CD4-positive, alpha-beta T cell treated with Interleukin-21 for 1 hour (primary cell): ENCODE data around the gene CARD9.

ENCODE experiments used
- DNase-seq: peaks from one replicate; pipeline ENCODE4 v3.0.0-alpha.2; 2020

The CARD9 gene

DNA sequence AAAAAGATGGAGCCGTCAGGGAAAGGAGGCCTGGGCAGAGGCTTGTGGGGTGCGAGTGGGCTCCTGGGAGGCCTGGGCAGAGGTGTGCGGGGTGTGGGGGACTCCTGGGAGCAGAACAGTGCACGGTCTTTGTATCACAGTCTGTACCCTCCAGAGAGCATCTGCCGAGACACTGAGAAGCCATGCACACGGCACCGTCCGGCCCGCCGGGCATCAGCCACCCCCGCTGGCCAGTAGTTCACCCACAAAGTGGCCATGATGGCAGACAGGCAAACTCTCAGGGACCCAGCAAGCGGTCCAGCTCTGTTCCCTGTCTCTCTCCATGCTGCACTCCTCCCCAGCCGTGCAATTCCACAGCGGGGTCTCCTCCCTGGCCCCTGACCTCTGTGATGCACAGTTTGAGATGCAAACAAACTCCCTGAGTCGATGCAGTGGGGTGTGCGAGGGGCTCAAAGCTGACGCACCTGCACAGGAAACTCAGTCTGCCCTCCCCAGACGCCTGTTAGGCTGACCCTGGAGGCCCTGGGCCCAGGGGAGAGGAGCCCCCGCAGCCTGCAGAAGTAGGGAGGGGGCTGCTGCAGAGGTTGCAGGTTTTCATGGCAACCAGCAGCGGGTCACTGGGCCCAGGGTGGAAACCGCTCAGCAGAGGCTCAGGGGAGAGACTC, 55.2 kb downstream of the CARD9 start:
- DNase-seq, result no peak

DNA sequence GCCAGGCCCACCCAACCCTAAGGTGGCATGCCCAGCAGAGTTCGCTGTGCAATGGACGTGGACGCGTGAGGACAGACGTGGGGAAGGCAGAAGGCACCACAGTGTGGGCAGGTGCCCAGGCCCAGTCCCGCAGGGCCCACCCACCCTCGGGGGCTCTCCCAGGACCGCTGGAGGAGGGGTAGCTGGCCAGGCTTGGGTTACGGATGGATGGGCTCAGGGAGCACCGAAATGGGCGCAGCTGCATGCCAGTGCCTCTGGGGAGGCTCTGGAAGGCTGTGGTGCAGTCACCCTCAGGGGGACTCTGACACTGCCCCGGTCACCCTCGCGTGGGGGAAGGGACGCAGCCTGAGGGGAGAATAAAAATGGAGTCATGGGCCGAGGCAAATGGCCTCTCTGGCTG, 55.8 kb downstream of the CARD9 start:
- DNase-seq, result no peak

DNA sequence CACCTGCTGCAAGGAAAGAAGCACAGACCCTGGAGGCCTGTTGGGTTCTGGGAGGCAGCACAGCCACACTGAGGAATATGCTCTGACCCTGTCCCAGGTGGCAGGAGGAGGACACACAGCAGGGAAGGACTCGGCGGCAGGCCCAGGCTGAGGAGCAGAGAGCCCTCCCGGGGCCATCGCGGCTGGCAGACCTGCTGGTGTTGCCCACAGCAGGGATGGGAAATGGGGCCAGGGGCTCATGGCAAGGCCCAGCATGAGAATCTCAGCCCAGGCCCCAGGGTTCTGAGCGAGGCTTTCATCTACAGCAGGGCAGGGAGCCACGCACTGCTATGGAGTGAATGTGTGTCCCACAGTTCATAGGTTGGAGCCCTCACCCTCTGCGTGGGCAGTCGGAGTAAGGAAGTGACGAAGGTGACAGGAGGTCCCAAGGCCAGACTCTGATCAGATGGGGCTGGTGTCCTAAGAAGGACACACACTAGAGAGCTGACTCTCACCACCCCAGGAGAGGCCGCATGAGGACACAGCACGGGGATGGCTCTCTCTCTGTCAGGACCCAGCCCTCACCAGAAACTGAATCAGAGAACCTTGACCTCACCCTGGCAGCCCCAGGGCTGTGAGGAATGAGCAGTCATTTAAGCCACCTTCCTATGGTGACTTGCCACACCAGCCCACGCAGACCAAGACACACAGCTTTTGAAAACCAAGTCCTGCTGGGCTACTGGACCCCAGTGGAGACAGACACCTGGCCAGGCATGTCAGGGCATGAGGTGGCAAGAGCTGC, 56.4 kb downstream of the CARD9 start:
- no peak for DNase-seq

DNA sequence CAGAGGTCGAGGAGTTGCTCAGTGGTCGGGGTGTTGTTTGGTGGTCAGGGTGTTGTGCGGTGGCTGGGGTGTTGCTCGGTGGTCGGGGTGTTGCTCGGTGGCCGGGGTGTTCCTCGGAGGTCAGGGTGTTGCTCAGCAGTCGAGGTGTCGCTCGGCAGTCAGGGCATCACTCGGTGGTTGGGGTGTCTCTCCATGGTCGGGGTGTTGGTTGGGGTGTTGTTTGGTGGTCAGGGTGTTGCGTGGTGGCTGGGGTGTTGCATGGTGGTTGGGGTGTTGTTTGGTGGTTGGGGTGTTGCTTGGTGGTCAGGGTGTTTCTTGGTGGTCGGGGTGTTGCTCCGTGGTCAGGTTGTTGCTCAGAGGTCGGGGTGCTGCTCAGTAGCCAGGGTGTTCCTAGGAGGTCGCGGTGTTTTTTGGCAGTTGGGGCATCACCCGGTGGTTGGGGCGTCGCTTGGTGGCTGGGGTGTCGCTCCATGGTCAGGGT, 57.2 kb downstream of the CARD9 start:
- DNase-seq, result peak; percentile 72

DNA sequence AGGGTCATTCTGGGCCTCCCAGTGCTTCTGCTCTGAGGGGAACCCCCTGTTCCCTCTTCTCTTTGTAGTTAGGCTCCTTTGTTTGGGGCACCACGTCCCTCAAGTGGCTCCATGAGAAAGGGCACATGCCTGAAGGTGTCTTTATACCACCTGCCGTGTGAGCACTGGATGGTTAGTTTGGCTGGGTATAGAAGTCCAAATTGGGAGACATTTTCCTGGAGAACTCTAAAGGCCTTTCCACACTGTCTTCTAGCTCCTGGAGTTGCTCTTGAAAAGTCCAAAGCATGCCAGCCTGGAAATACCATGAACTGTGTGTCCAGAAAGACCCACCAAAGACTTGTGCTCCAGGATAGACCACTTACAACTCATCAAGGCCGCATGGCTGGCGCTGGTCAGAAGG, 58.5 kb downstream of the CARD9 start:
- DNase-seq, result no peak

DNA sequence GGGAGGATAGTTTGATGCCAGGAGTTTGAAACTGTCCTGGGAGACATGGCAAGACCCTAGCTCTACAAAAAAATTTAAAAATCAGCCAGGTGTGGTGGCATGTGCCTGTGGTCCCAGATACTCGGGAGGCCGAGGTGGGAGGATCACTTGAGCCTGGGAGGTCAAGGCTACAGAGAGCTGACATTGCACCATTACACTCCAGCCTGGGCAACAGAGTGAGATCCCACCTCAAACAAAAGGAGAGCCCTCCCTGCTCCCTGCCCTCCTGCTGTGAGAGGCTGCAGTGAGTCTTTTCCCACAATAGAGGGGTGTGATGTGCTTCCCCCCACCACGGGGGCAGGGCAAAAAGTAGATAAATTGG, 59.4 kb downstream of the CARD9 start:
- DNase-seq, result no peak
